ENCODE data around the gene MYZAP.

MYZAP gene

GRCh38 chr15:57698991-57699390 lies 107.3 kb downstream of the MYZAP start:
- no peak for DNase-seq (ENCODE audit: low read depth)

GRCh38 chr15:57703387-57703786 lies 111.7 kb downstream of the MYZAP start:
- no peak for DNase-seq (ENCODE audit: low read depth)

- DNase-seq (ENCODE audit: low read depth): no peak
Observed at GRCh38 chr15:57704441-57704840, 112.7 kb downstream of the MYZAP start.

- DNase-seq (ENCODE audit: low read depth): no peak
Observed at GRCh38 chr15:57705746-57706404, 114.2 kb downstream of the MYZAP start.

- DNase-seq (ENCODE audit: low read depth): peak; percentile 98
Observed at GRCh38 chr15:57706405-57707209, 114.9 kb downstream of the MYZAP start, which contains the start of gene POLR2M. Gene POLR2M, plus strand, starts transcription at chr15:57706714. Its CDS starts 129 bp downstream, at chr15:57706843.

- DNase-seq (ENCODE audit: low read depth): no peak
Observed at GRCh38 chr15:57708047-57708446, 116.3 kb downstream of the MYZAP start.

- DNase-seq (ENCODE audit: low read depth): no peak
Observed at GRCh38 chr15:57718309-57718708, 126.6 kb downstream of the MYZAP start.

GRCh38 chr15:57720867-57721266 lies 129.2 kb downstream of the MYZAP start:
- no peak for DNase-seq (ENCODE audit: low read depth)

GRCh38 chr15:57726411-57726810 lies 134.7 kb downstream of the MYZAP start:
- no peak for DNase-seq (ENCODE audit: low read depth)

GRCh38 chr15:57727031-57727430 lies 135.3 kb downstream of the MYZAP start:
- DNase-seq (ENCODE audit: low read depth): no peak

- no peak for DNase-seq (ENCODE audit: low read depth)
Observed at GRCh38 chr15:57728436-57728835, 136.7 kb downstream of the MYZAP start.

GRCh38 chr15:57730876-57731275 lies 139.2 kb downstream of the MYZAP start:
- no peak for DNase-seq (ENCODE audit: low read depth)

GRCh38 chr15:57731530-57732103 lies 139.9 kb downstream of the MYZAP start:
- no peak for DNase-seq (ENCODE audit: low read depth)

GRCh38 chr15:57732526-57733331 lies 141.0 kb downstream of the MYZAP start:
- DNase-seq (ENCODE audit: low read depth): no peak

- no peak for DNase-seq (ENCODE audit: low read depth)
Observed at GRCh38 chr15:57734860-57735259, 143.2 kb downstream of the MYZAP start.

Measured in HS-5 (cell line).